PC-9 (cell line): ENCODE results near the gene LIN7C. TPM values are rescaled to one million over a fixed set of nuclear protein-coding genes. Genes with fewer than 3 reads are reported as not detected.

ENCODE experiments used
- BruUV-seq: library from RNA; stranded (reverse); fragments of 400-500 nt; replicated peaks from 2 replicates; lab custom pipeline; 2021; lab: Mats Ljungman, UMichigan
- CTCF ChIA-PET: fragments of 300-600 bp; sonication (Branson Sonifier 250); formaldehyde crosslinking; loops from one replicate; lab custom pipeline; 2022; ENCODE audit warnings: antibody characterized with exemption; lab: Charles Lee
- POLR2A ChIA-PET: fragments of 300-600 bp; sonication (Branson Sonifier 250); formaldehyde crosslinking; loops from one replicate; lab custom pipeline; 2022; ENCODE audit warnings: antibody characterized with exemption; ENCODE audit not compliant: unreplicated experiment; lab: Charles Lee
- DNase-seq, 2 experiments: peaks; one replicate each; pipeline versions ENCODE4 v3.0.0 to v3.0.0-alpha.2; 2015 to 2022; ENCODE audit warnings: mixed read lengths in 1 of 2
- H2AFZ ChIP-seq: fragments of 200-600 bp; sonication (generic); 2 replicates; pipeline ENCODE4 v1.8.1; 2017; ENCODE audit warnings: antibody characterized with exemption
- H3F3A ChIP-seq: fragments of 200-600 bp; sonication (generic); 2 replicates; pipeline ENCODE4 v1.8.1; 2017; ENCODE audit warnings: antibody characterized with exemption, mild to moderate bottlenecking, low read depth; ENCODE audit not compliant: insufficient read depth
- H3K27ac ChIP-seq: fragments of 200-600 bp; sonication (generic); 2 replicates; pipeline ENCODE4 v1.6.1; 2016; ENCODE audit warnings: mixed run types
- H3K27me3 ChIP-seq: fragments of 200-600 bp; sonication (generic); 2 replicates; pipeline ENCODE4 v1.6.1; 2016; ENCODE audit warnings: low read depth, mixed run types; ENCODE audit not compliant: insufficient read depth
- H3K36me3 ChIP-seq: fragments of 200-600 bp; sonication (generic); 2 replicates; pipeline ENCODE4 v1.6.1; 2016; ENCODE audit warnings: low read depth, mixed run types
- H3K4me1 ChIP-seq: fragments of 200-600 bp; sonication (generic); replicated peaks from 2 replicates; pipeline ENCODE4 v1.6.1; 2016; ENCODE audit warnings: mixed run types; ENCODE audit not compliant: insufficient read depth
- H3K4me2 ChIP-seq: fragments of 200-600 bp; sonication (generic); 2 replicates; pipeline ENCODE4 v1.6.1; 2017; ENCODE audit warnings: mixed run types
- H3K4me3 ChIP-seq: fragments of 200-600 bp; sonication (generic); 2 replicates; pipeline ENCODE4 v1.6.1; 2016; ENCODE audit warnings: mixed run types
- H3K79me2 ChIP-seq: fragments of 200-600 bp; sonication (generic); 2 replicates; pipeline ENCODE4 v1.6.1; 2017; ENCODE audit warnings: low read depth, mixed run types
- H3K9me2 ChIP-seq: fragments of 200-600 bp; sonication (generic); 2 replicates; pipeline ENCODE4 v1.8.1; 2017; ENCODE audit warnings: mild to moderate bottlenecking; ENCODE audit not compliant: insufficient read depth
- H3K9me3 ChIP-seq: fragments of 200-600 bp; sonication (generic); 2 replicates; pipeline ENCODE4 v1.8.1; 2016; ENCODE audit warnings: low read depth; ENCODE audit not compliant: insufficient read depth
- H4K20me1 ChIP-seq: fragments of 200-600 bp; sonication (generic); 2 replicates; pipeline ENCODE4 v1.8.1; 2017; ENCODE audit not compliant: insufficient read depth
- EZH2 ChIP-seq: fragments of 200-600 bp; sonication (generic); IDR thresholded peaks from 2 replicates; pipeline ENCODE4 v1.8.0; 2017; ENCODE audit warnings: antibody characterized with exemption, low read depth
- intact Hi-C: fragments of 100-400 bp; cut with micrococcal nuclease; formaldehyde crosslinking; loops from one replicate; pipeline ENCODE4 v1.10.0; 2022; ENCODE audit not compliant: unreplicated experiment
- total RNA-seq: library from RNA; stranded (reverse); gene quantifications from 2 replicates; pipeline ENCODE4 v1.2.3, GENCODE V29; 2021
- TF ChIP-seq, protein P1 (sequence below): fragments of 200-600 bp; sonication (generic); conservative IDR thresholded peaks from 2 replicates; pipeline ENCODE4 v1.6.1; 2017; ENCODE audit warnings: mixed run types, antibody characterized with exemption, mild to moderate bottlenecking, moderate library complexity

LIN7C gene
- total RNA-seq, 1 experiment from 2014 or later = 30.6 TPM

DNA sequence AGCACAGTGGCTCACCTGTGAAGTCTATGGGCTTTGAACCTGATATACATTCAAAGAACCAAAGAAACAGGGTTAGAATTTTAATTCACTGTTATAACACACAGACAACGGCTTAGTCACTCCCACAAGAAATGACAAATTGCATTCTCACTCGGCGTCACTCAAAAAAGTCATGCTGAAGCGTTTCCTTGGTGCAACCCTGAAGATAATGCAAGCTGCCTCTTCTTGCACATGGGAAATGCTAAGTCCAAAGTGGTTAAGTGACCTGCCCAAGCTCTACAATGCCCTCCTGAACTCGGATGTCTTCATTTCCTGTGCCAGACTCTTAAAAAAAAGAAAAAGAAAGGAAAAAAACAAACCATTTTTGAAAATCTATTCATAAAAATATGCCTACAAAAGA is 44.0 kb downstream of the LIN7C start:
- no peaks in the 10 kb centered on the region for H4K20me1 ChIP-seq
- BruUV-seq = no TSS peak
- H3K79me2 ChIP-seq = peaks cover 99% of the 10 kb centered on the region
- no peak overlapping the region for H3K4me2 ChIP-seq
- no peak overlapping the region for H2AFZ ChIP-seq
- H3K4me3 ChIP-seq = no peak overlapping the region
- no peak for TF ChIP-seq EZH2
- TF ChIP-seq, protein P1, sequence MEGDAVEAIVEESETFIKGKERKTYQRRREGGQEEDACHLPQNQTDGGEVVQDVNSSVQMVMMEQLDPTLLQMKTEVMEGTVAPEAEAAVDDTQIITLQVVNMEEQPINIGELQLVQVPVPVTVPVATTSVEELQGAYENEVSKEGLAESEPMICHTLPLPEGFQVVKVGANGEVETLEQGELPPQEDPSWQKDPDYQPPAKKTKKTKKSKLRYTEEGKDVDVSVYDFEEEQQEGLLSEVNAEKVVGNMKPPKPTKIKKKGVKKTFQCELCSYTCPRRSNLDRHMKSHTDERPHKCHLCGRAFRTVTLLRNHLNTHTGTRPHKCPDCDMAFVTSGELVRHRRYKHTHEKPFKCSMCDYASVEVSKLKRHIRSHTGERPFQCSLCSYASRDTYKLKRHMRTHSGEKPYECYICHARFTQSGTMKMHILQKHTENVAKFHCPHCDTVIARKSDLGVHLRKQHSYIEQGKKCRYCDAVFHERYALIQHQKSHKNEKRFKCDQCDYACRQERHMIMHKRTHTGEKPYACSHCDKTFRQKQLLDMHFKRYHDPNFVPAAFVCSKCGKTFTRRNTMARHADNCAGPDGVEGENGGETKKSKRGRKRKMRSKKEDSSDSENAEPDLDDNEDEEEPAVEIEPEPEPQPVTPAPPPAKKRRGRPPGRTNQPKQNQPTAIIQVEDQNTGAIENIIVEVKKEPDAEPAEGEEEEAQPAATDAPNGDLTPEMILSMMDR = no peak
- H3K4me1 ChIP-seq = peaks cover 58% of the 10 kb centered on the region
- intact Hi-C loops = loop anchor here (10.0 kb wide), 1 partner anchor 1372 kb away; no protein-coding TSS in a partner anchor
- H3K27ac ChIP-seq = no peak overlapping the region
- ChIA-PET CTCF (no interaction called here), POLR2A (no interaction called here)
- no peak for DNase-seq
- no peaks in the 10 kb centered on the region for H3K36me3 ChIP-seq
- H3F3A ChIP-seq = peaks cover 36% of the 10 kb centered on the region
- no peaks in the 10 kb centered on the region for H3K9me2 ChIP-seq
- no peaks in the 10 kb centered on the region for H3K27me3 ChIP-seq
- no peaks in the 10 kb centered on the region for H3K9me3 ChIP-seq

DNA sequence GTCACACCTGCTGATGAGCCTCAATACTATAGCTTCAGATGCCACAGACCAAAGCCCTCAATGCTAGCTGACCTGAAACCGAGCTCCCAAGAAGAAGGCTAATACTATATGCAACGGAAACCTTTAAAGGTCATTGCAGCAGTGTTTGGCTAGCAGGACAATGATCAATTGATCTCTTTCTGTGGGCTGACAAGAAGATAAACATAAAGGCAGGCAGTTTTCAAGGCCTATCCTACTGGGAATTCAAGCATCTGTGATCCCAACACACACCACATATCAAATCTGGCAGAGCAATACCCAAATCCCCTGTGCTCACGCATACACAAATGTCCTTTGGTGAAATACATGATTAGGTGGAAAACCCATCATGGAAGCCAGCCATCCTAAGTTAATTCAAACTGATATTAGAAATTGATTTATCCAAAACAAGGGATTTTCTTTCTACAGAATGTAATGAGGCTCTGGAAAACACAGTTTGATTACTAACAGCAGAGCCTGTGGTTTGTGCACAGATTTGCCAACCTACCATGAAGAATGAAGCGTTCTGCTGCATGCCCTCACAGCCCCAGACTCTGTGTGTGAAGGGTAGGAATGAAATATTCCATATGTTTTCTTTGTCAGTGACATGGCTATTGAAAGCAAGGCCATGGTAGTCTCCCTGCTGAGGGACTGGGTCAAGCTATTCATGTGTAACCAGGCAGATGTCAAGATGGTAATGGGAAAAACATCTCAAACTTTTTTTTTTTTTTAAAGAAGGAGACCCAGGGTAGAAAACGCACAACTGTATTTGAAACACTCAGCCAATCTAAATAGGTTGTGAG is 46.2 kb downstream of the LIN7C start:
- H3K9me2 ChIP-seq = no peaks in the 10 kb centered on the region
- CTCF ChIA-PET = no interaction called here
- TF ChIP-seq, protein P1 = no peak
- TF ChIP-seq EZH2 = no peak
- no peak overlapping the region for H3K27ac ChIP-seq
- H3K4me3 ChIP-seq = no peak overlapping the region
- no peak overlapping the region for H3K4me2 ChIP-seq
- H3K36me3 ChIP-seq = no peaks in the 10 kb centered on the region
- no peak for DNase-seq
- H4K20me1 ChIP-seq = no peaks in the 10 kb centered on the region
- POLR2A ChIA-PET = no interaction called here
- H3K9me3 ChIP-seq = no peaks in the 10 kb centered on the region
- H3F3A ChIP-seq = peaks cover 40% of the 10 kb centered on the region
- H3K79me2 ChIP-seq = peaks cover 98% of the 10 kb centered on the region
- intact Hi-C loops = loop anchor here (10.0 kb wide), 1 partner anchor 1374 kb away; no protein-coding TSS in a partner anchor
- peaks cover 58% of the 10 kb centered on the region for H3K4me1 ChIP-seq
- H3K27me3 ChIP-seq = no peaks in the 10 kb centered on the region
- no TSS peak for BruUV-seq
- H2AFZ ChIP-seq = no peak overlapping the region

DNA sequence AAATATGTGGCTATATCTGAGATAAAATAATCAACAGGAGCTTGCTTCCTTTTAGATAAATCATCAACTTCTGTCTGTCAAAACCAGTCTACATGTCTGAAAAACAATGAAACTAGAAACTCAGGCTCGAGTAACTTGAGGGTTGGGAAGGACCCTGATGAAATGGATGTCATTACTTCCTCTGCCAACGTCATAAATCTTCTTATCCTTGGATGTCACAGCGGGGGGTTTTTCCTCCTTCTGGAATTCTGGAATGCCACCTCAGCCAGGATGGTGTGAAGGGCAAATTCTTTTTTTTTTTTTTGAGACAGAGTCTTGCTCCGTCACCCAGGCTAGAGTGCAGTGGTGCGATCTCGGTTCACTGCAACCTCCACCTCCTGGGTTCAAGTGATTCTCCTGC is 47.4 kb downstream of the LIN7C start:
- intact Hi-C loops = no loop called here
- ChIA-PET POLR2A (no interaction called here), CTCF (no interaction called here)
- Histone ChIP-seq H2AFZ (no peak overlapping the region), H3K36me3 (no peaks in the 10 kb centered on the region), H3K9me3 (peaks cover 6% of the 10 kb centered on the region; the same call in 1 of the 2 replicates), H4K20me1 (no peaks in the 10 kb centered on the region), H3K4me3 (no peak overlapping the region), H3K4me2 (no peak overlapping the region), H3K27me3 (no peaks in the 10 kb centered on the region), H3K9me2 (no peaks in the 10 kb centered on the region), H3K4me1 (peaks cover 48% of the 10 kb centered on the region), H3K27ac (0 out of 2 replicates have a peak overlapping the region, but pooled peaks have one; percentile 4), H3K79me2 (peaks cover 99% of the 10 kb centered on the region), H3F3A (peaks cover 29% of the 10 kb centered on the region)
- no TSS peak for BruUV-seq
- DNase-seq = no peak
- TF ChIP-seq, protein P1 = no peak
- no peak for TF ChIP-seq EZH2
